ENCODE data around the gene YAP1.

Gene YAP1

DNA sequence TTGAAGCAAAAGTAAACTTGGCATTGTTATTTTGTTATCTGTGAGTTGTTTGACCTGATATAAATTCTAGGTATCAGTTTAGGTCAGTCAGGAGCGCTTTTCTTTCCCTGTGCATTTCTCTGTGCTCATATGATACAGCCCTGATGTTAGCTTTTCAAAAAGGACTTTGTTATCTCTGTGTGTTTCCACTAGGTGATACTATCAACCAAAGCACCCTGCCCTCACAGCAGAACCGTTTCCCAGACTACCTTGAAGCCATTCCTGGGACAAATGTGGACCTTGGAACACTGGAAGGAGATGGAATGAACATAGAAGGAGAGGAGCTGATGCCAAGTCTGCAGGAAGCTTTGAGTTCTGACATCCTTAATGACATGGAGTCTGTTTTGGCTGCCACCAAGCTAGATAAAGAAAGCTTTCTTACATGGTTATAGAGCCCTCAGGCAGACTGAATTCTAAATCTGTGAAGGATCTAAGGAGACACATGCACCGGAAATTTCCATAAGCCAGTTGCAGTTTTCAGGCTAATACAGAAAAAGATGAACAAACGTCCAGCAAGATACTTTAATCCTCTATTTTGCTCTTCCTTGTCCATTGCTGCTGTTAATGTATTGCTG, 119.4 kb downstream of the YAP1 start:
- TF ChIP-seq, protein P1, sequence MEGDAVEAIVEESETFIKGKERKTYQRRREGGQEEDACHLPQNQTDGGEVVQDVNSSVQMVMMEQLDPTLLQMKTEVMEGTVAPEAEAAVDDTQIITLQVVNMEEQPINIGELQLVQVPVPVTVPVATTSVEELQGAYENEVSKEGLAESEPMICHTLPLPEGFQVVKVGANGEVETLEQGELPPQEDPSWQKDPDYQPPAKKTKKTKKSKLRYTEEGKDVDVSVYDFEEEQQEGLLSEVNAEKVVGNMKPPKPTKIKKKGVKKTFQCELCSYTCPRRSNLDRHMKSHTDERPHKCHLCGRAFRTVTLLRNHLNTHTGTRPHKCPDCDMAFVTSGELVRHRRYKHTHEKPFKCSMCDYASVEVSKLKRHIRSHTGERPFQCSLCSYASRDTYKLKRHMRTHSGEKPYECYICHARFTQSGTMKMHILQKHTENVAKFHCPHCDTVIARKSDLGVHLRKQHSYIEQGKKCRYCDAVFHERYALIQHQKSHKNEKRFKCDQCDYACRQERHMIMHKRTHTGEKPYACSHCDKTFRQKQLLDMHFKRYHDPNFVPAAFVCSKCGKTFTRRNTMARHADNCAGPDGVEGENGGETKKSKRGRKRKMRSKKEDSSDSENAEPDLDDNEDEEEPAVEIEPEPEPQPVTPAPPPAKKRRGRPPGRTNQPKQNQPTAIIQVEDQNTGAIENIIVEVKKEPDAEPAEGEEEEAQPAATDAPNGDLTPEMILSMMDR (IDR thresholded peaks at IDR 0.05; ENCODE audit: extremely low read depth, insufficient read depth, missing control alignments): no peak
- in situ Hi-C loops (cut with MboI; ENCODE audit: low pct_unique_long_range_greater_than_20kb, low sequenced_read_pairs, unreplicated experiment): no loop called here
- no peak for DNase-seq (ENCODE audit: low spot score)

DNA sequence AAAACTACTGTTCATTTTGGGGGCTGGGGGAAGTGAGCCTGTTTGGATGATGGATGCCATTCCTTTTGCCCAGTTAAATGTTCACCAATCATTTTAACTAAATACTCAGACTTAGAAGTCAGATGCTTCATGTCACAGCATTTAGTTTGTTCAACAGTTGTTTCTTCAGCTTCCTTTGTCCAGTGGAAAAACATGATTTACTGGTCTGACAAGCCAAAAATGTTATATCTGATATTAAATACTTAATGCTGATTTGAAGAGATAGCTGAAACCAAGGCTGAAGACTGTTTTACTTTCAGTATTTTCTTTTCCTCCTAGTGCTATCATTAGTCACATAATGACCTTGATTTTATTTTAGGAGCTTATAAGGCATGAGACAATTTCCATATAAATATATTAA, 119.9 kb downstream of the YAP1 start:
- DNase-seq (ENCODE audit: low spot score): no peak
- in situ Hi-C loops (cut with MboI; ENCODE audit: low pct_unique_long_range_greater_than_20kb, low sequenced_read_pairs, unreplicated experiment): no loop called here

DNA sequence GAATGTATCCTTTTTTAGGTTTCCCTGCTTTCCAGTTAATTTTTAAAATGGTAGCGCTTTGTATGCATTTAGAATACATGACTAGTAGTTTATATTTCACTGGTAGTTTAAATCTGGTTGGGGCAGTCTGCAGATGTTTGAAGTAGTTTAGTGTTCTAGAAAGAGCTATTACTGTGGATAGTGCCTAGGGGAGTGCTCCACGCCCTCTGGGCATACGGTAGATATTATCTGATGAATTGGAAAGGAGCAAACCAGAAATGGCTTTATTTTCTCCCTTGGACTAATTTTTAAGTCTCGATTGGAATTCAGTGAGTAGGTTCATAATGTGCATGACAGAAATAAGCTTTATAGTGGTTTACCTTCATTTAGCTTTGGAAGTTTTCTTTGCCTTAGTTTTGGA, 120.7 kb downstream of the YAP1 start:
- no peak for DNase-seq (ENCODE audit: low spot score)
- in situ Hi-C loops (cut with MboI; ENCODE audit: low pct_unique_long_range_greater_than_20kb, low sequenced_read_pairs, unreplicated experiment): no loop called here
- TF ChIP-seq, protein P1 (IDR thresholded peaks at IDR 0.05; ENCODE audit: extremely low read depth, insufficient read depth, missing control alignments): no peak

More for the DNA sequence above, 119.9 kb downstream of the YAP1 start:
- TF ChIP-seq, protein P1 (IDR thresholded peaks at IDR 0.05; ENCODE audit: extremely low read depth, insufficient read depth, missing control alignments): no peak

DNA sequence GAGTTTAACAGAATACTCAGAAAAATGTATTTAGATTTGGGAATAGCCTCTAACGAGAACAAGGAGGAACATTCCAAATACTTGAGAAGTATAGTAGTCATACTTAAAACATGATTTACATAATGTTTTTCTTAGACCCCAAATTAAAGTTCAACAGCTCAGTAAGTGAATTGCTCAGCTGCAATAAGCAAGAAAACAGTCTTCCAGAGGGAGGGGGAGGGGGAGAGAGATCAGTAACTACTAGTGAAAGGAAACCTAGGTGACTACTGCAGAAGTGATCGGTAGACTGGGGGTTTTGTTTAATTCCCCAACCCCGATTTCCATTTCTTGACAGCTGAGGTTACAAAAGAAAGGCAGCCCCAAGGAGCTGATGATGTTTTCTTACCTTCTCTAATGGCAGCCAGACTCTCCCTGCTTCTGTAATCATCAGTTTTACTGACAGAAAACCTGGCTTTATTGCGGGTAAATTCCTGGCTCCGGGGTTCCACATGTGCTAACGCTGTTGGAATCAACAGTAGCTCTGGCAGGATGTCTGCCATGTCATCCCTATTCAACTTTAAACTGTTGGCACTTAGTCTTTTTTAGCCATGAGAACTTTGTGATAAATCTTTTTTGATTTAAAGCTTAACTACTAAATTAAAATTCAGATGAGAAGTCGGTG, 124.7 kb downstream of the YAP1 start:
- DNase-seq (ENCODE audit: low spot score): no peak
- in situ Hi-C loops (cut with MboI; ENCODE audit: low pct_unique_long_range_greater_than_20kb, low sequenced_read_pairs, unreplicated experiment): no loop called here
- TF ChIP-seq, protein P1 (IDR thresholded peaks at IDR 0.05; ENCODE audit: extremely low read depth, insufficient read depth, missing control alignments): no peak

DNA sequence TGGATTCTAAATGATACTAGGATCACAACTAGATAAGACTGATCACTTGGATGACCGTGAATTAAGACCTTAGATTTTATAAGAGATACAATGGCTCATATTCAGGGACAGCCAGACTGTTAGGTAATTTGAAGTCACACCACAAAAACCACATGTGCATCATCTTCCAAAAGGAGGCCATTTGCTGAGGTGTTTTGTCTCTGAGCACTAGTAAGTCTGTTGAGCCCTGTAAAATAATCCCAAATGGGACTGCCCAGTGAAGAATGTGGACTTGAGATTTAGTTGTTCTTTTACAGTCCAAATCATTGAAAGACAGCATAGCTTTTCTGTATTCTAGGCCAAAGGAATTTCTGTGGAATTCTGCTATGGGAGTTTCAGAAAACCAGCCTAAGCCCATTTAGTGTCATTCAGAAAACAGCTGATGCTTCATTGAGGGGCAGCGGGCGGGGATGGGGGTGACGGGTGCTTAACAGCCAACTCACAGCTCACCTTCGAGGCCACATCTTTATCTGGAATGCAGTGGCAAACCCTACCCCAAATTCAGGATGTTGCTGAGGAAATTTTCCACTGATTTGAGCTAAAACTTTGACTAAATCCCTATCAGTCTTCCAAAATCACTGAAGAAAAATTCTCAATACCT, 127.0 kb downstream of the YAP1 start:
- in situ Hi-C loops (cut with MboI; ENCODE audit: low pct_unique_long_range_greater_than_20kb, low sequenced_read_pairs, unreplicated experiment): no loop called here
- DNase-seq (ENCODE audit: low spot score): no peak
- TF ChIP-seq, protein P1 (IDR thresholded peaks at IDR 0.05; ENCODE audit: extremely low read depth, insufficient read depth, missing control alignments): no peak

DNA sequence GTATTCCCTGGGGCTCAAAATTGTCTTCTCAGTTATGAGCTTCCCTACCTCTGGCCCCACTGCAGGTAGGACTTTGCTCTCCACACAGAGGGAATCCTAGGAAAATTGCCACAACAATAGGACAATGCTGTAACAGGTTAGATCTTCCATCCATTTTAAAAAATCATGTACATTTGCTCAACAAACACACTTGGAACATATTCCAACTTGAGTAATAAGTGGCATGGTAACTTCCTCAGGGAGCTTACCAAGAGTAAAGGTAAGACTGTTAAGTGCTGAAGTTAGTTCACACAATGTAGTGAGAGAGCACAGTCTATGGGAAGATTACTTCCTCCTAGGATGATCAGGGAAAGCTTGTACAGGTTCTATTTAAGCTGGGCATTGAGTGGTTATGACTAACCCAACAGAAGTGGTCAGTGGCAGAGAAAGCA, 128.2 kb downstream of the YAP1 start:
- in situ Hi-C loops (cut with MboI; ENCODE audit: low pct_unique_long_range_greater_than_20kb, low sequenced_read_pairs, unreplicated experiment): no loop called here
- DNase-seq (ENCODE audit: low spot score): no peak
- TF ChIP-seq, protein P1 (IDR thresholded peaks at IDR 0.05; ENCODE audit: extremely low read depth, insufficient read depth, missing control alignments): no peak

Data from GM13977 (cell line).